CD4-positive, alpha-beta T cell treated with Interleukin-15 for 1 hour (primary cell): ENCODE measurements around the gene GNAO1.
A peak's percentile ranks its signal among the peaks of the same experiment; 100 is the strongest.

Source experiments
- DNase-seq: peaks from one replicate; pipeline ENCODE4 v3.0.0-alpha.2; 2020

Gene GNAO1

GRCh38 chr16:56353054-56353921, 162.0 kb downstream of the GNAO1 start:
- no peak for DNase-seq

GRCh38 chr16:56354016-56354415, 162.7 kb downstream of the GNAO1 start:
- DNase-seq: no peak

GRCh38 chr16:56354746-56355145, 163.5 kb downstream of the GNAO1 start:
- no peak for DNase-seq

GRCh38 chr16:56355221-56355620, 163.9 kb downstream of the GNAO1 start:
- DNase-seq: no peak

GRCh38 chr16:56355786-56356275, 164.5 kb downstream of the GNAO1 start:
- DNase-seq: no peak

GRCh38 chr16:56356276-56357240, 165.3 kb downstream of the GNAO1 start:
- peak; percentile 69 for DNase-seq

- no peak for DNase-seq
These were observed 166.0 kb downstream of the GNAO1 start for GRCh38 chr16:56357241-56357764.

- DNase-seq: no peak
These were observed 166.6 kb downstream of the GNAO1 start for GRCh38 chr16:56357765-56358322.

- no peak for DNase-seq
These were observed 169.1 kb downstream of the GNAO1 start for GRCh38 chr16:56360117-56361008.

- DNase-seq: no peak
These were observed 170.9 kb downstream of the GNAO1 start for GRCh38 chr16:56362057-56362655.

- no peak for DNase-seq
These were observed 171.4 kb downstream of the GNAO1 start for GRCh38 chr16:56362706-56363105.

- no peak for DNase-seq
These were observed 172.0 kb downstream of the GNAO1 start for GRCh38 chr16:56363181-56363716.

GRCh38 chr16:56363781-56364565, 172.7 kb downstream of the GNAO1 start:
- no peak for DNase-seq

GRCh38 chr16:56364865-56365264, 173.6 kb downstream of the GNAO1 start:
- no peak for DNase-seq

GRCh38 chr16:56365552-56365951, 174.3 kb downstream of the GNAO1 start:
- no peak for DNase-seq

GRCh38 chr16:56366945-56367344, 175.7 kb downstream of the GNAO1 start:
- no peak for DNase-seq

- no peak for DNase-seq
These were observed 176.5 kb downstream of the GNAO1 start for GRCh38 chr16:56367764-56368163.

GRCh38 chr16:56368545-56368944, 177.3 kb downstream of the GNAO1 start:
- no peak for DNase-seq

GRCh38 chr16:56369202-56369601, 177.9 kb downstream of the GNAO1 start:
- no peak for DNase-seq

GRCh38 chr16:56370185-56370874, 179.0 kb downstream of the GNAO1 start:
- DNase-seq: no peak
